ENCODE results near the gene AQP7. TPM values are rescaled to one million over a fixed set of nuclear protein-coding genes. Genes with fewer than 3 reads are reported as not detected.
A peak's percentile ranks its signal among the peaks of the same experiment; 100 is the strongest.

AQP7 gene
- total RNA-seq, 1 experiment from 2014 or later: 2.2 TPM

DNA sequence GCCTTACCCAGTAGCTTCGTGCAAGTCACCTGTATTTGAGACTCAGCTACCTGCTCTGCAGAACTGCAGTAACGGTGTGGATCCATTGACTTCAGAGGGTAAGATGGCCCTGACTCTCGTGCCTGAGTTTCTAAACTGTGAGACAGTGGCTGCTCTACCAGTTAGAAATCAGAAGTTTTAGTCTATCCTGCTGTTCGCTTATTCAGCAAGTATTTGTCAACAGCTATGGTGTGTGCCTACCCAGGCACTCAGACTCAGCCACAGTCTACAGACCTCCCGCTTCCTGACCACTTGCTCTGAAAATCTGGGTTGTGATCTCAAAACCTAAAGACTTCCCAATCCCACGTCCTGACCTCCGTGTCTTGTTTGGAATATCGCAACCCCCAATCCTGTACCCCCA lies 31.5 kb upstream of the AQP7 start:
- ChIA-PET POLR2A (no interaction called here), CTCF (interaction anchor here (0.5 to 1.1 kb wide), 2 partner anchors 18 to 617 kb away, joined by 3 to 6 read pairs; no protein-coding TSS in a partner anchor)
- H3K36me3 Mint-ChIP-seq (ENCODE audit: insufficient read depth, unreplicated experiment): no peaks in the 10 kb centered on the region
- H3K4me1 Mint-ChIP-seq (ENCODE audit: low read depth, unreplicated experiment): peaks cover 38% of the 10 kb centered on the region
- no peaks in the 10 kb centered on the region for H3K27me3 Mint-ChIP-seq (ENCODE audit: insufficient read depth, unreplicated experiment)
- Histone ChIP-seq H3K9me3 (no peaks in the 10 kb centered on the region), H3K4me1 (peaks cover 43% of the 10 kb centered on the region), H3K36me3 (ENCODE audit: control insufficient read depth, insufficient read depth, low read length) (no peaks in the 10 kb centered on the region), H3K27me3 (replicated peaks; ENCODE audit: control insufficient read depth, insufficient read depth, low read length) (no peaks in the 10 kb centered on the region), H3K4me3 (ENCODE audit: low read depth, low read length) (no peak overlapping the region)
- H3K27ac Mint-ChIP-seq (ENCODE audit: unreplicated experiment): peak overlapping the region; percentile 7
- TF ChIP-seq CTCF (IDR thresholded peaks at IDR 0.05; ENCODE audit: insufficient read depth in 1 of 2, low read depth in 1 of 2, low read length in 1 of 2, severe bottlenecking in 1 of 2, unreplicated experiment in 1 of 2): no peak
- H3K9me3 Mint-ChIP-seq (ENCODE audit: unreplicated experiment): no peaks in the 10 kb centered on the region
- no peak overlapping the region for H3K4me3 Mint-ChIP-seq (ENCODE audit: unreplicated experiment)
- DNase-seq: no peak
- intact Hi-C loops (cut with micrococcal nuclease; ENCODE audit: unreplicated experiment): no loop called here
- BruUV-seq (replicated peaks): no TSS peak

DNA sequence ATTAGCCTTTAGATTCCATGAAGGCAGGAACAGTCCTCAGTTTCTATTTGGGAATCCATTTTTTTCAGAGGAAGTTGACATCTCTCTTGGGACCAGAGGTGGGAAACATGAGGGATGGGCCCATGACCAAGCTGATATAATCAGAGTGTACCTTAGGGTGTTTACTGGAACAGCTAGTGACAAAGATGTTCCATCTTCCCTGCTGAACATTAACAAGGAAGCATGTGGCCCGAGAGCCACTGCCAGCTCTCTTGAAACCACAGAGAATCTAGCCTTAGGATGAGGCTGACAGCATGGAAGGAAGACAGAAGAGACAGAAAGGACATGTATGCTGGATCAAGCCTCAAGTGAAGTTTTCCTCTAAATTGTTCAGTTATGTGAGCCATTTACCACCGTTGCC lies 29.1 kb upstream of the AQP7 start:
- intact Hi-C loops (cut with micrococcal nuclease; ENCODE audit: unreplicated experiment): no loop called here
- Histone ChIP-seq H3K9me3 (no peaks in the 10 kb centered on the region), H3K36me3 (ENCODE audit: control insufficient read depth, insufficient read depth, low read length) (no peaks in the 10 kb centered on the region), H3K4me1 (peaks cover 29% of the 10 kb centered on the region), H3K4me3 (ENCODE audit: low read depth, low read length) (no peak overlapping the region), H3K27me3 (replicated peaks; ENCODE audit: control insufficient read depth, insufficient read depth, low read length) (no peaks in the 10 kb centered on the region)
- no peaks in the 10 kb centered on the region for H3K9me3 Mint-ChIP-seq (ENCODE audit: unreplicated experiment)
- no peaks in the 10 kb centered on the region for H3K36me3 Mint-ChIP-seq (ENCODE audit: insufficient read depth, unreplicated experiment)
- H3K4me1 Mint-ChIP-seq (ENCODE audit: low read depth, unreplicated experiment): peaks cover 33% of the 10 kb centered on the region
- DNase-seq: no peak
- no peak for TF ChIP-seq CTCF (IDR thresholded peaks at IDR 0.05; ENCODE audit: insufficient read depth in 1 of 2, low read depth in 1 of 2, low read length in 1 of 2, severe bottlenecking in 1 of 2, unreplicated experiment in 1 of 2)
- no TSS peak for BruUV-seq (replicated peaks)
- CTCF ChIA-PET: interaction anchor here (0.8 to 1.0 kb wide), 2 partner anchors 16 to 22 kb away, joined by 3 read pairs; no protein-coding TSS in a partner anchor
- H3K27ac Mint-ChIP-seq (ENCODE audit: unreplicated experiment): no peak overlapping the region
- H3K27me3 Mint-ChIP-seq (ENCODE audit: insufficient read depth, unreplicated experiment): no peaks in the 10 kb centered on the region
- POLR2A ChIA-PET: no interaction called here
- no peak overlapping the region for H3K4me3 Mint-ChIP-seq (ENCODE audit: unreplicated experiment)

GRCh38 chr9:33430942-33431341 lies 28.6 kb upstream of the AQP7 start:
- no peak for TF ChIP-seq CTCF (IDR thresholded peaks at IDR 0.05; ENCODE audit: insufficient read depth in 1 of 2, low read depth in 1 of 2, low read length in 1 of 2, severe bottlenecking in 1 of 2, unreplicated experiment in 1 of 2)
- POLR2A ChIA-PET: no interaction called here
- H3K9me3 Mint-ChIP-seq (ENCODE audit: unreplicated experiment): no peaks in the 10 kb centered on the region

More at GRCh38 chr9:33430942-33431341, 28.6 kb upstream of the AQP7 start:
- Histone ChIP-seq H3K36me3 (ENCODE audit: control insufficient read depth, insufficient read depth, low read length) (no peaks in the 10 kb centered on the region), H3K4me3 (ENCODE audit: low read depth, low read length) (no peak overlapping the region), H3K9me3 (no peaks in the 10 kb centered on the region), H3K27me3 (replicated peaks; ENCODE audit: control insufficient read depth, insufficient read depth, low read length) (no peaks in the 10 kb centered on the region), H3K4me1 (peaks cover 24% of the 10 kb centered on the region)
- intact Hi-C loops (cut with micrococcal nuclease; ENCODE audit: unreplicated experiment): no loop called here
- BruUV-seq (replicated peaks): no TSS peak
- no peak overlapping the region for H3K27ac Mint-ChIP-seq (ENCODE audit: unreplicated experiment)
- DNase-seq: no peak
- H3K27me3 Mint-ChIP-seq (ENCODE audit: insufficient read depth, unreplicated experiment): no peaks in the 10 kb centered on the region
- H3K4me3 Mint-ChIP-seq (ENCODE audit: unreplicated experiment): no peak overlapping the region
- no peaks in the 10 kb centered on the region for H3K36me3 Mint-ChIP-seq (ENCODE audit: insufficient read depth, unreplicated experiment)
- CTCF ChIA-PET: interaction anchor here (0.8 to 1.0 kb wide), 2 partner anchors 15 to 22 kb away, joined by 3 read pairs; no protein-coding TSS in a partner anchor
- H3K4me1 Mint-ChIP-seq (ENCODE audit: low read depth, unreplicated experiment): peaks cover 31% of the 10 kb centered on the region
